SU-DHL-6 (cell line): Measurements from ENCODE around the gene MMRN2.
A peak's percentile ranks its signal among the peaks of the same experiment; 100 is the strongest.

Source experiments
- H2AFZ ChIP-seq: fragments of 200-600 bp; sonication (generic); 2 replicates; pipeline ENCODE4 v1.6.1; 2014; ENCODE audit warnings: low read depth, mild to moderate bottlenecking, moderate library complexity, mixed read lengths, antibody characterized with exemption, low read length; ENCODE audit not compliant: severe bottlenecking
- H3F3A ChIP-seq: fragments of 200-600 bp; shearing (Covaris generic); 2 replicates; pipeline ENCODE4 v1.6.0; 2016; ENCODE audit warnings: antibody characterized with exemption, mild to moderate bottlenecking; ENCODE audit not compliant: insufficient read depth
- H3K27ac ChIP-seq: fragments of 200-600 bp; sonication (generic); 2 replicates; pipeline ENCODE4 v1.5.1; 2016; ENCODE audit warnings: low read depth, mild to moderate bottlenecking, low read length, moderate library complexity, mixed read lengths
- H3K27me3 ChIP-seq: fragments of 200-600 bp; sonication (generic), shearing (Covaris generic); 2 replicates; pipeline ENCODE4 v1.6.0; 2014; ENCODE audit warnings: mild to moderate bottlenecking, low read length
- H3K36me3 ChIP-seq: fragments of 200-600 bp; sonication (generic); 2 replicates; pipeline ENCODE4 v1.6.1; 2014; ENCODE audit warnings: mild to moderate bottlenecking, low read length, mixed read lengths
- H3K4me2 ChIP-seq: fragments of 300-600, 200-600 bp; shearing (Covaris generic), sonication (generic); 2 replicates; pipeline ENCODE4 v1.6.0; 2014; ENCODE audit warnings: low read length, low read depth, mild to moderate bottlenecking; ENCODE audit not compliant: poor library complexity, severe bottlenecking
- H3K4me3 ChIP-seq: fragments of 200-600 bp; sonication (generic); 2 replicates; pipeline ENCODE4 v1.5.1; 2014; ENCODE audit warnings: antibody characterized with exemption, low read length, mild to moderate bottlenecking, mixed read lengths; ENCODE audit not compliant: insufficient read depth, poor library complexity, severe bottlenecking
- H3K79me2 ChIP-seq: fragments of 200-600 bp; sonication (generic); 2 replicates; pipeline ENCODE4 v1.6.1; 2014; ENCODE audit warnings: mild to moderate bottlenecking, low read length, moderate library complexity; ENCODE audit not compliant: insufficient read depth
- H3K9ac ChIP-seq: fragments of 200-600 bp; sonication (generic); 2 replicates; pipeline ENCODE4 v1.7.0; 2014; ENCODE audit warnings: mild to moderate bottlenecking, low read length
- H3K9me2 ChIP-seq: fragments of 200-600 bp; sonication (generic); replicated peaks from 2 replicates; pipeline ENCODE4 v1.6.1; 2014; ENCODE audit warnings: low read length; ENCODE audit not compliant: insufficient read depth
- H3K9me3 ChIP-seq: fragments of 200-600 bp; sonication (generic); 2 replicates; pipeline ENCODE4 v1.6.1; 2014; ENCODE audit warnings: low read length, mixed read lengths; ENCODE audit not compliant: insufficient read depth
- H4K20me1 ChIP-seq: fragments of 200-600 bp; sonication (generic); 2 replicates; pipeline ENCODE4 v1.6.1; 2014; ENCODE audit warnings: low read depth, mild to moderate bottlenecking, antibody characterized with exemption, low read length, moderate library complexity, mixed read lengths
- CTCF ChIP-seq: fragments of 200-600 bp; sonication (generic); IDR thresholded peaks from one replicate; pipeline ENCODE4 v1.5.1; 2017; ENCODE audit warnings: antibody characterized with exemption, mild to moderate bottlenecking, low read length, moderate library complexity; ENCODE audit not compliant: insufficient read depth, poor library complexity, severe bottlenecking
- EZH2phosphoT487 ChIP-seq: fragments of 200-600 bp; sonication (generic), shearing (Covaris generic); conservative IDR thresholded peaks from 2 replicates; pipeline ENCODE4 v1.6.1; 2018; ENCODE audit warnings: mild to moderate bottlenecking, antibody characterized with exemption, low read length, moderate library complexity, mixed read lengths

The MMRN2 gene

GRCh38 chr10:86961481-86962091 lies 4.2 kb upstream of the MMRN2 start:
- no peaks in the 10 kb centered on the region for H3K27me3 ChIP-seq
- H3K4me3 ChIP-seq: no peak overlapping the region

GRCh38 chr10:86960863-86961434 lies 3.5 kb upstream of the MMRN2 start:
- no peak overlapping the region for H2AFZ ChIP-seq
- TF ChIP-seq EZH2phosphoT487 (no peak), CTCF (no peak)
- no peak overlapping the region for H3K4me3 ChIP-seq
- no peaks in the 10 kb centered on the region for H4K20me1 ChIP-seq
- H3K79me2 ChIP-seq: no peaks in the 10 kb centered on the region
- H3K27ac ChIP-seq: no peak overlapping the region
- no peaks in the 10 kb centered on the region for H3K36me3 ChIP-seq
- H3K4me2 ChIP-seq: no peak overlapping the region
- H3K9me3 ChIP-seq: no peaks in the 10 kb centered on the region
- no peaks in the 10 kb centered on the region for H3K27me3 ChIP-seq
- H3K9ac ChIP-seq: no peak overlapping the region
- no peaks in the 10 kb centered on the region for H3F3A ChIP-seq
- no peaks in the 10 kb centered on the region for H3K9me2 ChIP-seq

More at GRCh38 chr10:86961481-86962091, 4.2 kb upstream of the MMRN2 start:
- no peaks in the 10 kb centered on the region for H3K9me2 ChIP-seq
- no peaks in the 10 kb centered on the region for H3K9me3 ChIP-seq
- H3F3A ChIP-seq: no peaks in the 10 kb centered on the region
- no peak overlapping the region for H2AFZ ChIP-seq
- TF ChIP-seq CTCF: no peak
- TF ChIP-seq EZH2phosphoT487: no peak
- H4K20me1 ChIP-seq: no peaks in the 10 kb centered on the region
- no peak overlapping the region for H3K27ac ChIP-seq
- no peak overlapping the region for H3K4me2 ChIP-seq
- no peak overlapping the region for H3K9ac ChIP-seq
- no peaks in the 10 kb centered on the region for H3K79me2 ChIP-seq
- H3K36me3 ChIP-seq: no peaks in the 10 kb centered on the region

- no peak overlapping the region for H3K9ac ChIP-seq
- H3K9me2 ChIP-seq: no peaks in the 10 kb centered on the region
- no peak overlapping the region for H3K27ac ChIP-seq
- no peaks in the 10 kb centered on the region for H3K79me2 ChIP-seq
- H3K4me3 ChIP-seq: no peak overlapping the region
- H3K27me3 ChIP-seq: no peaks in the 10 kb centered on the region
- no peak overlapping the region for H2AFZ ChIP-seq
- H3K9me3 ChIP-seq: no peaks in the 10 kb centered on the region
- TF ChIP-seq EZH2phosphoT487: no peak
- TF ChIP-seq CTCF: peak; percentile 70
- H3F3A ChIP-seq: no peaks in the 10 kb centered on the region
- no peaks in the 10 kb centered on the region for H3K36me3 ChIP-seq
- H3K4me2 ChIP-seq: no peak overlapping the region
- no peaks in the 10 kb centered on the region for H4K20me1 ChIP-seq
Measured at GRCh38 chr10:86960003-86960862, 2.8 kb upstream of the MMRN2 start.
